NCI-H69 (cell line): Measurements from ENCODE around the gene NPHS1.
"Not testable (repeated sequence)": the region's sequence is repeated elsewhere in the genome, so short reads cannot be mapped to it uniquely, and the experiment has no call there.

Source experiments
- DNase-seq: peaks from one replicate; lab custom pipeline; 2025; lab: John Stamatoyannopoulos, UW

Gene NPHS1

GRCh38 chr19:35847911-35848310, 4.4 kb downstream of the NPHS1 start:
- no peak for DNase-seq

GRCh38 chr19:35846038-35846668, 6.2 kb downstream of the NPHS1 start:
- DNase-seq, result peak; percentile 63

- peak; percentile 66 for DNase-seq
These were observed 6.9 kb downstream of the NPHS1 start for GRCh38 chr19:35845215-35846037.

- DNase-seq, result no peak
These were observed 7.7 kb downstream of the NPHS1 start for GRCh38 chr19:35844482-35845214.

GRCh38 chr19:35843676-35844481, 8.4 kb downstream of the NPHS1 start:
- peak; percentile 15 for DNase-seq

- DNase-seq, result no peak
These were observed 9.5 kb downstream of the NPHS1 start for GRCh38 chr19:35842666-35843272.

- DNase-seq, result no peak
These were observed 10.2 kb downstream of the NPHS1 start for GRCh38 chr19:35841961-35842595.

- DNase-seq, result not testable (repeated sequence)
These were observed 16.2 kb downstream of the NPHS1 start for GRCh38 chr19:35836096-35836495.

GRCh38 chr19:35833972-35834371, 18.3 kb downstream of the NPHS1 start:
- DNase-seq, result no peak

GRCh38 chr19:35832054-35832453, 20.2 kb downstream of the NPHS1 start:
- no peak for DNase-seq

- DNase-seq, result no peak
These were observed 21.3 kb downstream of the NPHS1 start for GRCh38 chr19:35830986-35831385.

- no peak for DNase-seq
These were observed 23.5 kb downstream of the NPHS1 start for GRCh38 chr19:35828692-35829301.

- DNase-seq, result no peak
These were observed 28.2 kb downstream of the NPHS1 start for GRCh38 chr19:35824150-35824549.

GRCh38 chr19:35822579-35822978, 29.7 kb downstream of the NPHS1 start:
- DNase-seq, result no peak

- no peak for DNase-seq
These were observed 33.9 kb downstream of the NPHS1 start for GRCh38 chr19:35818445-35818844.

GRCh38 chr19:35816846-35817245, 35.5 kb downstream of the NPHS1 start:
- DNase-seq, result peak; percentile 17

GRCh38 chr19:35816262-35816661, 36.0 kb downstream of the NPHS1 start:
- DNase-seq, result peak; percentile 89

- no peak for DNase-seq
These were observed 39.0 kb downstream of the NPHS1 start for GRCh38 chr19:35813043-35813890.

- DNase-seq, result no peak
These were observed 39.9 kb downstream of the NPHS1 start, which contains the start of gene PRODH2 for GRCh38 chr19:35812220-35813042. Gene PRODH2 (minus strand): TSS chr19:35812845. CDS start chr19:35812805, 40 bp downstream.
